Fibroblast of pulmonary artery (primary cell): ENCODE data around the gene HELZ2.

ENCODE experiments used
- DNase-seq: peaks from one replicate; pipeline ENCODE4 v3.0.0-alpha.2; 2010; ENCODE audit warnings: low read depth
- H3K4me3 ChIP-seq: replicated peaks from 2 replicates; pipeline ENCODE4 v1.5.1; 2011; ENCODE audit warnings: low read depth, mild to moderate bottlenecking, control low read depth, low read length, moderate library complexity
- TF ChIP-seq, protein P1 (sequence below): IDR thresholded peaks from 2 replicates; pipeline ENCODE4 v1.5.1; 2011; ENCODE audit warnings: mild to moderate bottlenecking, control low read depth, low read length, inconsistent platforms; ENCODE audit errors: missing control alignments

The HELZ2 gene

DNA sequence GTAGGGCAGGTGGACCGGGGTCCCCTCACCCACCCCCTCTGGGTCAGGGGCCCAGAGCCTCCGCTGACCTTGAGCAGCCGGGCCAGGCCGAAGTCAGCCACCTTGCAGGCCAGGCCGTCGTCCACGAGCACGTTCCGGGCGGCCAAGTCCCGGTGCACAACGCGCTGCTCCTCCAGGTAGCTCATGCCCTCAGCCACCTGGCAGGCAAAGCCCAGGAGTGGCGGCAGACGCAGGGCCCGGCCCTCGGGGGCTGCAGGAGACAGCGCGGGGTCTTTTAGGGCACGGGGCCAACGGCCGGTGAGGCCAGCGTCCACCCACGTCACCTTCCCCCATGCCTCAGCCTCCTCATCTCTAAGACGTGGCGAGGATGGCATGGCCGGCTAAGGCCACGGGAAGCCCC is 32.7 kb downstream of the HELZ2 start:
- TF ChIP-seq, protein P1, sequence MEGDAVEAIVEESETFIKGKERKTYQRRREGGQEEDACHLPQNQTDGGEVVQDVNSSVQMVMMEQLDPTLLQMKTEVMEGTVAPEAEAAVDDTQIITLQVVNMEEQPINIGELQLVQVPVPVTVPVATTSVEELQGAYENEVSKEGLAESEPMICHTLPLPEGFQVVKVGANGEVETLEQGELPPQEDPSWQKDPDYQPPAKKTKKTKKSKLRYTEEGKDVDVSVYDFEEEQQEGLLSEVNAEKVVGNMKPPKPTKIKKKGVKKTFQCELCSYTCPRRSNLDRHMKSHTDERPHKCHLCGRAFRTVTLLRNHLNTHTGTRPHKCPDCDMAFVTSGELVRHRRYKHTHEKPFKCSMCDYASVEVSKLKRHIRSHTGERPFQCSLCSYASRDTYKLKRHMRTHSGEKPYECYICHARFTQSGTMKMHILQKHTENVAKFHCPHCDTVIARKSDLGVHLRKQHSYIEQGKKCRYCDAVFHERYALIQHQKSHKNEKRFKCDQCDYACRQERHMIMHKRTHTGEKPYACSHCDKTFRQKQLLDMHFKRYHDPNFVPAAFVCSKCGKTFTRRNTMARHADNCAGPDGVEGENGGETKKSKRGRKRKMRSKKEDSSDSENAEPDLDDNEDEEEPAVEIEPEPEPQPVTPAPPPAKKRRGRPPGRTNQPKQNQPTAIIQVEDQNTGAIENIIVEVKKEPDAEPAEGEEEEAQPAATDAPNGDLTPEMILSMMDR, result no peak
- no peak overlapping the region for H3K4me3 ChIP-seq
- no peak for DNase-seq

DNA sequence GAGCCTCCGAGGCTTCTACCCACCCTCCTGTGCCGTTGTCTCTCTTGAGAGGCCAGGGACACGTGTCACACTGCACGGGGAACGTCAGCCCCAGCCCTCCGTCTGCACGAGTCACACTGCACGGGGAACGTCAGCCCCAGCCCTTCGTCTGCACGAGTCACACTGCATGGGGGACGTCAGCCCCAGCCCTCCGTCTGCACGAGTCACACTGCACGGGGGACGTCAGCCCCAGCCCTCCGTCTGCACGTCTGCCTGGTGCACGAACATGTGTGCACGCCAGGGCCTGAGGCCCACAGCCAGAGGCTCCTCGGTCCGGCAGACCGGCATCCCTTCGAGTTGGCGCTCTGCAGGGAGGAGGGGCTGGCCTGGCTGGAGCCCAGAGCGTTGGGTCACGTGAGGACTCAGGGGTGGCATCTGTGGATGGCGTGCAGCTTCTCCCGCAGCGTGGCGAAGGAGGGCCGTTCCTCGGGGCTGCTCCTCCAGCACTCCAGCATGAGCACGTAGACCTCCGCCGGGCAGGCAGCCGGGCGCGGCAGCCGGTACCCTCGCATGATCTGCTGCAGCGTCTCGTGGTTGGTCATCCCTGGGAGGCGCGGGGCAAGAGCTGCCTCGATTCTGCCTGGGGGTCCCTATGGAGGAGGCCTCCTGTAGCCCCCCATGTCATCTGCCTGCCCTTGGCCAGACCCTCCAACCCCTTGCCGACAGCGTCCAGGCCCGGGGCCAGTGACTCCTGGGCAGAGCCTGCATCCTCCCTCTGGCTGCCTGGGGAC is 33.4 kb downstream of the HELZ2 start:
- no peak for DNase-seq
- no peak overlapping the region for H3K4me3 ChIP-seq
- TF ChIP-seq, protein P1, result no peak

DNA sequence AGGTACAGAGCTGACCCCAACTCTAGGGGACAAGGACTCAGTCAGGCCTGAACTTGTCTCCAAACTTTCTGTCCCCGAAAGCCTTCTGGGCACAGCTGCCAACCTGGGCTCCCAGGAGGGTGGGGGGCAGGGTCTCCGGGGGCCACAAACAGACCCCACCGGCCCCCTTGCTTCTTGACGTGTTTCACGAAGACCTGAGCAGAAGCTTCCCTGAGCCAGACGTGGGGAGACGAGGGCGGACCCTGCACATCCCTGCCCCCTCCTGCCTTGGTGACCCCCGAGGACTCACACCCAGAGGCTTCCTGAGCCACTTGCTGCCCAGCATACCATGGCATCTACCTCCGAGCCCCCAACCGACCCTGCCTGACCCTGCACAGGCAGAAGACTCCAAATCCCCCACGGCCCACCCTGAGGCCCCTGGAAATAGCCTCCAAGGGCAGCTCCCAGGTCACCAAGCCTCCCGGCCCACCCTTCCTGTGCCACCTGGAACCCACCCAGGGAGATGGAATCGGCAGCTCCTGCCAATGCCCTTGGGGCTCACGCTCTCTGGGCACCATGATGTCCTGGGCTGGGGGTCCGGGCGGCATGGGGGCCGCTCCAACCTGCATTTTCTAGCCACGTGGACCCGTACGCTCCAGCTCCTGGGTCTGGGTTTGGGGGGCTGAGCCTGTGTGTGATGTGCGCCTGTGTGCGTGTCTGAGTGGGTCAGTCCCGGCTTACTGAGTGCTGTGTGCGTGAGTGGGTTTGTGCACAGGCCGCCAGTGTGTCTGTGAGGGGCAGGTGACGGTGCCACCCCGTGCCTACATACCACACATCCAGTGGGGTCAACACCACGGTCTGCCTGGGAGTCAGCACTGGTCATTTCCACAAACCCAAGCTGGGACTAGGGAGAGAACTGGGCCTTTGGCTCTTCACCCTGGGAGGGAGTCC is 34.3 kb downstream of the HELZ2 start:
- TF ChIP-seq, protein P1, result no peak
- DNase-seq, result no peak
- no peak overlapping the region for H3K4me3 ChIP-seq

DNA sequence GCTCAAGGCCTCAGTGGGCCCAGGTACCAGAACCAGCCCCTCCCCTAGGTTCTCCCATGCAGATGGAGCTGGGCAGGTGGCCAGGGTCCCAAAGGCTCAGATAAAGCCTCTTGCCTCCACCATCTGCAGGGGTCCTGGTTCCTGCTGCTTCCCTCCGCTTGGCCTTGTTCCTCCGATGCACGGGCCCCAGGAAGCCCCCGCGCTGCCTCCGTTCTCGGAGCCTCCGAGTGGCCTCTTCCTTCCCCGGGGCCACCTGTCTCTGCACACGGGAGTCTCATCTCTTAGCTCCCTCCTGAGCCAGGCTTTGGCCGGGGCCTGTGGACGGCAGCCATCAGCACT is 35.0 kb downstream of the HELZ2 start:
- no peak for DNase-seq
- H3K4me3 ChIP-seq, result no peak overlapping the region
- TF ChIP-seq, protein P1, result no peak

DNA sequence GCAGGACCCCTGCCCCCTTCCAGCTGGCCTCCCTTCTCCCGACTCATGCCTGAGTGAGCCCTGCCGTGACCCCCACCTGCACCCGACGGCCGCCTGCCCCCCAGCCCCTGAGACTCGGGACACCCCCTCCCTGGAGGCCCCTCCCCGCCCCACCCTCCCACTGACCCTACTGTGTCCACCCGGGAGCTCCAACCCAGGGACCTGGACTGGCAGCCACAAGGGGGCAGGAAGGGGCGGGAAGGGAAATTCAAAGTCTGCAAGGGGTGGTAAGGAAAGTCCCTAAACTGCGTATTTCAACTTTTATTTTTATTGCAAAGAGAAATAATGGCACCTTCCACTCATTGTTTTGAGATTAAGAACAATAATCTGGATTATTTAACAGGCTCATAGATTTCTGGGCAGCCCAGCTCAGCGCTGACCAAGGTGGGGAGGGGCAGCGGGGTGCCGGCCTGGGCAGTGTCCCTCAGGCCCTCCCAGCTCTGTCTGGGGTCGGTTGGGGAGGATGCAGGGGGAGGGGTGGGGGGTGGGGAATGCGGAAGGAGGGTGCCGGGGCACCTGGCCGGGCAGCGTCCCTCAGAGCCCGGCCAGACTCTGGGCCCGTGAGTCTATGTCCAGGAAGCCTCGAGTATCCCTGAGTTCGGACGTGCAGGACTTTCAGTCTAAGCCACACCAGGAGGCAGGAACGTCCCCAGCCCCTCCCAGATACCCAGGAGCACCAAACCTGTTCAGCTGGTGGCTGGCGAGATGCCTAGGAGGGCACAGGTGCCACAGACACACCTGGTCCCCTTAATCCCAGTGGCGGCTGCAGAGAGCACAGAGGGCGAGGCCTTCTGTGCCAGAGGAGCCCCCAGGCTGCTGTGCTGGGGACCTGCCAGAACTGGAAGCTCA is 35.6 kb downstream of the HELZ2 start:
- TF ChIP-seq, protein P1, result no peak
- peak; percentile 38 for DNase-seq
- peak overlapping the region; percentile 33 for H3K4me3 ChIP-seq

DNA sequence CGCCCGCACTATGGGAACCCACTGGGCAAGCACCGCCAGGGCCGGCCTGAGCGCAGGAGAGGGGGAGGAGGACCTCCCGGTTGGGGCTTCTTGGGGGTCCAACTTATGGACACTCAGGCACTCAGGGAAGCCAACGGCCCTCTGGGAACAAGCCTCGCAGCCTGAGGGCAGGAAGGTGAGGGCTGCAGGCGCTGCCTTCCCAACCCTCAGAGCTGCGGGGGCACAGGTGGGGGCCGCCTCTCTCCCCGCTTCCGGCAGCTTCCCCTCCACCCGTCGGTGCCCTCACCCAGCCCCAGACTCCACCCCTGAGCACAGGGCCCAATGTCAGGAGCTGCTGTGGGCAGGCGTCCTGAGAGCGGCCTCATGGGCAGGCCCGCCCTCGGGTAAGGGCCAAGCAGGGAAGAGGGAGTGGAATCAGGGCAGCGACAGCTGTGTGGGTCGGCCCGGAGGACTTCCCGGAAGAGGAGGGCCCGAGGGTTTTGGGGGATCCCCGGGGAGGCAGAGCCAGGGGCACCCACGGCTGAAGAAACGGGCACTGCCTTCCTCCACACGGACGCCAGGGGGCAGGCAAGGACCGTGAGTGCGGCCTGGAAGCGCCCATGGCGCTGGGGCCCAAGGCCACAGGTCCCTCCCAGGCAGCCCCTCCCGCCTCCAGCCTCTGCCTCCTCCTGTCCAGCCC is 36.4 kb downstream of the HELZ2 start:
- DNase-seq, result peak; percentile 91
- H3K4me3 ChIP-seq, result peak overlapping the region; percentile 33

More for the DNA sequence above, 36.4 kb downstream of the HELZ2 start:
- TF ChIP-seq, protein P1, result peak; percentile 87
